ENCODE data around the gene SNX24. TPM values are rescaled to one million over a fixed set of nuclear protein-coding genes. Genes with fewer than 3 reads are reported as not detected.
"Not testable (repeated sequence)": the region's sequence is repeated elsewhere in the genome, so short reads cannot be mapped to it uniquely, and the experiment has no call there.

The SNX24 gene
- total and polyA plus RNA-seq, 4 donors = 15.0 to 39.4 (median 24.4) TPM

- H3K27me3 ChIP-seq (ENCODE audit: control insufficient read depth in 3 of 3, insufficient read depth in 3 of 3, low read length in 2 of 3) = no peaks in the 10 kb centered on the region
- H3K36me3 ChIP-seq (ENCODE audit: control insufficient read depth in 4 of 4, insufficient read depth in 4 of 4, low read length in 4 of 4) = no peaks in the 10 kb centered on the region
- DNase-seq (no peak), ATAC-seq (ENCODE audit: insufficient read depth, low FRiP score) (no peak)
- H3K4me1 ChIP-seq (ENCODE audit: control insufficient read depth in 5 of 5, insufficient read depth in 5 of 5, low read length in 5 of 5) = peaks cover 0 to 6% (median 0%) of the 10 kb centered on the region in 5 donors
- H3K4me3 ChIP-seq = no peak overlapping the region
- H3K9ac ChIP-seq (ENCODE audit: insufficient read depth in 1 of 2, low read length in 2 of 2) = no peak overlapping the region
- no peak for TF ChIP-seq CTCF (IDR thresholded peaks at IDR 0.05; ENCODE audit: control extremely low read depth, extremely low read depth)
- no peaks in the 10 kb centered on the region for H3K9me3 ChIP-seq (ENCODE audit: control insufficient read depth in 4 of 4, insufficient read depth in 3 of 4, low read length in 3 of 4)
- H3K27ac ChIP-seq (ENCODE audit: low read depth in 1 of 2, low read length in 1 of 2) = no peak overlapping the region
Measured at GRCh38 chr5:122963305-122963704, 117.9 kb downstream of the SNX24 start.

GRCh38 chr5:122965111-122965510, 119.7 kb downstream of the SNX24 start:
- 70% methylated on average over 1 of the region's 1 CpG for WGBS, 2 donors
- ATAC-seq (ENCODE audit: insufficient read depth, low FRiP score) = no peak
- no peak for TF ChIP-seq CTCF (IDR thresholded peaks at IDR 0.05; ENCODE audit: control extremely low read depth, extremely low read depth)

GRCh38 chr5:122967085-122967484, 121.7 kb downstream of the SNX24 start:
- ATAC-seq (ENCODE audit: insufficient read depth, low FRiP score) (no peak), DNase-seq (no peak)
- whole genome bisulfite sequencing, 2 donors = 87 to 95% methylated on average over 7 of the region's 7 CpGs
- no peak overlapping the region for H3K9ac ChIP-seq (ENCODE audit: insufficient read depth in 1 of 2, low read length in 2 of 2)
- H3K27me3 ChIP-seq (ENCODE audit: control insufficient read depth in 3 of 3, insufficient read depth in 3 of 3, low read length in 2 of 3) = no peaks in the 10 kb centered on the region
- TF ChIP-seq CTCF (IDR thresholded peaks at IDR 0.05; ENCODE audit: control extremely low read depth, extremely low read depth) = no peak
- no peaks in the 10 kb centered on the region for H3K9me3 ChIP-seq (ENCODE audit: control insufficient read depth in 4 of 4, insufficient read depth in 3 of 4, low read length in 3 of 4)
- H3K4me1 ChIP-seq (ENCODE audit: control insufficient read depth in 5 of 5, insufficient read depth in 5 of 5, low read length in 5 of 5) = no peaks in the 10 kb centered on the region
- H3K36me3 ChIP-seq (ENCODE audit: control insufficient read depth in 4 of 4, insufficient read depth in 4 of 4, low read length in 4 of 4) = no peaks in the 10 kb centered on the region
- H3K4me3 ChIP-seq = no peak overlapping the region
- H3K27ac ChIP-seq (ENCODE audit: low read depth in 1 of 2, low read length in 1 of 2) = no peak overlapping the region

More at GRCh38 chr5:122965111-122965510, 119.7 kb downstream of the SNX24 start:
- Histone ChIP-seq H3K9ac (ENCODE audit: insufficient read depth in 1 of 2, low read length in 2 of 2) (no peak overlapping the region), H3K4me3 (no peak overlapping the region), H3K4me1 (ENCODE audit: control insufficient read depth in 5 of 5, insufficient read depth in 5 of 5, low read length in 5 of 5) (peaks cover 0 to 1% (median 0%) of the 10 kb centered on the region in 5 donors), H3K36me3 (ENCODE audit: control insufficient read depth in 4 of 4, insufficient read depth in 4 of 4, low read length in 4 of 4) (no peaks in the 10 kb centered on the region), H3K27ac (ENCODE audit: low read depth in 1 of 2, low read length in 1 of 2) (no peak overlapping the region), H3K27me3 (ENCODE audit: control insufficient read depth in 3 of 3, insufficient read depth in 3 of 3, low read length in 2 of 3) (no peaks in the 10 kb centered on the region), H3K9me3 (ENCODE audit: control insufficient read depth in 4 of 4, insufficient read depth in 3 of 4, low read length in 3 of 4) (no peaks in the 10 kb centered on the region)
- DNase-seq = peak in 1 of 3 donors; percentile 48

- no peaks in the 10 kb centered on the region for H3K4me1 ChIP-seq (ENCODE audit: control insufficient read depth in 5 of 5, insufficient read depth in 5 of 5, low read length in 5 of 5)
- H3K27ac ChIP-seq (ENCODE audit: low read depth in 1 of 2, low read length in 1 of 2) = no peak overlapping the region
- H3K9ac ChIP-seq (ENCODE audit: insufficient read depth in 1 of 2, low read length in 2 of 2) = no peak overlapping the region
- no peak overlapping the region for H3K4me3 ChIP-seq
- no peaks in the 10 kb centered on the region for H3K9me3 ChIP-seq (ENCODE audit: control insufficient read depth in 4 of 4, insufficient read depth in 3 of 4, low read length in 3 of 4)
- H3K36me3 ChIP-seq (ENCODE audit: control insufficient read depth in 4 of 4, insufficient read depth in 4 of 4, low read length in 4 of 4) = no peaks in the 10 kb centered on the region
- no peaks in the 10 kb centered on the region for H3K27me3 ChIP-seq (ENCODE audit: control insufficient read depth in 3 of 3, insufficient read depth in 3 of 3, low read length in 2 of 3)
- ATAC-seq (ENCODE audit: insufficient read depth, low FRiP score) (no peak), DNase-seq (no peak)
- no peak for TF ChIP-seq CTCF (IDR thresholded peaks at IDR 0.05; ENCODE audit: control extremely low read depth, extremely low read depth)
- 91 to 95% methylated on average over 8 of the region's 8 CpGs for WGBS, 2 donors
Measured at GRCh38 chr5:122967625-122968024, 122.2 kb downstream of the SNX24 start.

- not testable (repeated sequence) for DNase-seq; H3K4me3 ChIP-seq; H3K36me3 ChIP-seq (ENCODE audit: control insufficient read depth in 4 of 4, insufficient read depth in 4 of 4, low read length in 4 of 4); H3K4me1 ChIP-seq (ENCODE audit: control insufficient read depth in 5 of 5, insufficient read depth in 5 of 5, low read length in 5 of 5); H3K9me3 ChIP-seq (ENCODE audit: control insufficient read depth in 4 of 4, insufficient read depth in 3 of 4, low read length in 3 of 4); H3K9ac ChIP-seq (ENCODE audit: insufficient read depth in 1 of 2, low read length in 2 of 2); H3K27me3 ChIP-seq (ENCODE audit: control insufficient read depth in 3 of 3, insufficient read depth in 3 of 3, low read length in 2 of 3); H3K27ac ChIP-seq (ENCODE audit: low read depth in 1 of 2, low read length in 1 of 2); ATAC-seq (ENCODE audit: insufficient read depth, low FRiP score)
- WGBS, 2 donors = 93 to 95% methylated on average over 6 of the region's 6 CpGs
Measured at GRCh38 chr5:122968056-122968455, 122.6 kb downstream of the SNX24 start.
